ENCODE data around the gene NANP.

DNA sequence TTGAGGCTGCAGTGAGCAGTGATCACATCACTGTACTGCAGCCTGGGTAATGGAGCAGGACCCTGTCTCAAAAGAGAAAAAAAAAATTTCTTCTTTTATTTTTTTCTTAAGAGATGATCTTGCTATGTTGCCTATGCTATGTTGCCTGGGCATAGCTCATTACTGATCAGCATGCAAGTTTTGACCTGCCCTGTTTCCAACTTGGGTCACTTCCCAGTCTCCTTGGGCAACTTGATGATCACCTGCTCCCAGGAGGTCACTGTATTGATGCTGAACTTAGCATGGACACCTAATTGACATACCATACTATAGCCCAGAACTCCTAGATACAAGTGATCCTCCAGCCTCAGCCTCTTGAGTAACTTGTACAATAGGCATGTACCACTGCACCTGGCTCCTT, 30.7 kb upstream of the NANP start:
- TF ChIP-seq POLR2A (IDR thresholded peaks at IDR 0.05) = no peak
- TF ChIP-seq, protein P1, sequence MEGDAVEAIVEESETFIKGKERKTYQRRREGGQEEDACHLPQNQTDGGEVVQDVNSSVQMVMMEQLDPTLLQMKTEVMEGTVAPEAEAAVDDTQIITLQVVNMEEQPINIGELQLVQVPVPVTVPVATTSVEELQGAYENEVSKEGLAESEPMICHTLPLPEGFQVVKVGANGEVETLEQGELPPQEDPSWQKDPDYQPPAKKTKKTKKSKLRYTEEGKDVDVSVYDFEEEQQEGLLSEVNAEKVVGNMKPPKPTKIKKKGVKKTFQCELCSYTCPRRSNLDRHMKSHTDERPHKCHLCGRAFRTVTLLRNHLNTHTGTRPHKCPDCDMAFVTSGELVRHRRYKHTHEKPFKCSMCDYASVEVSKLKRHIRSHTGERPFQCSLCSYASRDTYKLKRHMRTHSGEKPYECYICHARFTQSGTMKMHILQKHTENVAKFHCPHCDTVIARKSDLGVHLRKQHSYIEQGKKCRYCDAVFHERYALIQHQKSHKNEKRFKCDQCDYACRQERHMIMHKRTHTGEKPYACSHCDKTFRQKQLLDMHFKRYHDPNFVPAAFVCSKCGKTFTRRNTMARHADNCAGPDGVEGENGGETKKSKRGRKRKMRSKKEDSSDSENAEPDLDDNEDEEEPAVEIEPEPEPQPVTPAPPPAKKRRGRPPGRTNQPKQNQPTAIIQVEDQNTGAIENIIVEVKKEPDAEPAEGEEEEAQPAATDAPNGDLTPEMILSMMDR (IDR thresholded peaks at IDR 0.05) = no peak

Measured in esophagus squamous epithelium (tissue), 4 donors.